Esophagus squamous epithelium (tissue), 5 donors: Measurements from ENCODE around the gene CCDC78. TPM values are rescaled to one million over a fixed set of nuclear protein-coding genes. Genes with fewer than 3 reads are reported as not detected.

Experiments used
- DNase-seq: peaks from one replicate; lab custom pipeline; 2025; lab: John Stamatoyannopoulos, UW
- H3K27ac ChIP-seq, 4 donors: fragments of 200-600 bp; sonication (generic); one replicate each; pipeline ENCODE4 v1.5.1; 2016 to 2019; ENCODE audit warnings: mild to moderate bottlenecking in 1 of 4
- H3K27me3 ChIP-seq, 4 donors: fragments of 200-600 bp; sonication (generic); 1 replicate in 3 of 4; 2 replicates in 1 of 4; pipeline versions ENCODE4 v1.5.1 to v1.6.0; 2017 to 2021; ENCODE audit warnings: antibody characterized with exemption in 1 of 4
- H3K36me3 ChIP-seq, 3 donors: fragments of 200-600 bp; sonication (generic); one replicate each; pipeline ENCODE4 v1.5.1; 2016 to 2019
- H3K4me1 ChIP-seq, 3 donors: fragments of 200-600 bp; sonication (generic); one replicate each; pipeline ENCODE4 v1.5.1; 2017 to 2019
- H3K4me3 ChIP-seq, 4 donors: fragments of 200-600 bp; sonication (generic); 1 replicate in 3 of 4; 2 replicates in 1 of 4; pipeline ENCODE4 v1.5.1; 2016 to 2019; ENCODE audit warnings: mild to moderate bottlenecking in 2 of 4, moderate library complexity in 1 of 4
- H3K9me3 ChIP-seq, 3 donors: fragments of 200-600 bp; sonication (generic); one replicate each; pipeline ENCODE4 v1.5.1; 2016 to 2019
- POLR2A ChIP-seq, 4 donors: fragments of 450-650 bp; IDR thresholded peaks; one replicate each; pipeline ENCODE4 v1.6.1; 2017; ENCODE audit warnings: antibody characterized with exemption in 4 of 4, mild to moderate bottlenecking in 4 of 4, moderate library complexity in 3 of 4
- WGBS, 2 donors: methylation state at CpG; one replicate each; pipeline ENCODE4 v1.1.5; 2018; 5-methylcytosine and 5-hydroxymethylcytosine counted together
- intact Hi-C: fragments of 100-400 bp; cut with DNase I; formaldehyde crosslinking; loops from one replicate; pipeline ENCODE4 v1.15.0; 2022
- total RNA-seq, 4 donors: library from RNA; depleted of rRNA; stranded (reverse); fragments of >200 nt; gene quantifications; one replicate each; pipeline ENCODE4 v1.1.0, GENCODE V29; 2016
- TF ChIP-seq, protein P1 (sequence below), 6 experiments: fragments of 450-650 bp in 4 of 6; fragments of 200-600 bp in 2 of 6; sonication (generic) in 2 of 6; IDR thresholded peaks; one replicate each; pipeline ENCODE4 v1.5.1; 2016 to 2019; ENCODE audit warnings: antibody characterized with exemption in 6 of 6, mild to moderate bottlenecking in 4 of 6, moderate library complexity in 4 of 6
- donor health status: DM: yes; HTN: yes; CAD: no.

CCDC78 gene
- total RNA-seq, 4 donors from 2014 or later: under 0.01 to 1.0 (median 0.47) TPM

GRCh38 chr16:680967-681745 lies 45.1 kb downstream of the CCDC78 start:
- intact Hi-C loops: no loop called here
- WGBS, 2 donors: 40 to 52% methylated on average over 2 to 18 of the region's 44 CpGs
- H3K36me3 ChIP-seq: peaks cover 11 to 31% (median 15%) of the 10 kb centered on the region in 3 donors
- H3K4me1 ChIP-seq: peaks cover 62 to 88% (median 75%) of the 10 kb centered on the region in 3 donors
- no peaks in the 10 kb centered on the region for H3K9me3 ChIP-seq
- peak overlapping the region; percentile 69 to 98 (median 88) for H3K4me3 ChIP-seq
- peaks cover 0 to 22% (median 0%) of the 10 kb centered on the region in 4 donors for H3K27me3 ChIP-seq
- no peak for TF ChIP-seq POLR2A (IDR thresholded peaks at IDR 0.05)
- TF ChIP-seq, protein P1, sequence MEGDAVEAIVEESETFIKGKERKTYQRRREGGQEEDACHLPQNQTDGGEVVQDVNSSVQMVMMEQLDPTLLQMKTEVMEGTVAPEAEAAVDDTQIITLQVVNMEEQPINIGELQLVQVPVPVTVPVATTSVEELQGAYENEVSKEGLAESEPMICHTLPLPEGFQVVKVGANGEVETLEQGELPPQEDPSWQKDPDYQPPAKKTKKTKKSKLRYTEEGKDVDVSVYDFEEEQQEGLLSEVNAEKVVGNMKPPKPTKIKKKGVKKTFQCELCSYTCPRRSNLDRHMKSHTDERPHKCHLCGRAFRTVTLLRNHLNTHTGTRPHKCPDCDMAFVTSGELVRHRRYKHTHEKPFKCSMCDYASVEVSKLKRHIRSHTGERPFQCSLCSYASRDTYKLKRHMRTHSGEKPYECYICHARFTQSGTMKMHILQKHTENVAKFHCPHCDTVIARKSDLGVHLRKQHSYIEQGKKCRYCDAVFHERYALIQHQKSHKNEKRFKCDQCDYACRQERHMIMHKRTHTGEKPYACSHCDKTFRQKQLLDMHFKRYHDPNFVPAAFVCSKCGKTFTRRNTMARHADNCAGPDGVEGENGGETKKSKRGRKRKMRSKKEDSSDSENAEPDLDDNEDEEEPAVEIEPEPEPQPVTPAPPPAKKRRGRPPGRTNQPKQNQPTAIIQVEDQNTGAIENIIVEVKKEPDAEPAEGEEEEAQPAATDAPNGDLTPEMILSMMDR (IDR thresholded peaks at IDR 0.05): no peak
- DNase-seq: no peak
- H3K27ac ChIP-seq: peak overlapping the region; percentile 90 to 97 (median 94)

GRCh38 chr16:680625-680945 lies 45.7 kb downstream of the CCDC78 start:
- H3K4me1 ChIP-seq: peaks cover 65 to 88% (median 76%) of the 10 kb centered on the region in 3 donors
- DNase-seq: no peak
- H3K4me3 ChIP-seq: peak overlapping the region; percentile 69 to 98 (median 88)
- no peak for TF ChIP-seq POLR2A (IDR thresholded peaks at IDR 0.05)
- TF ChIP-seq, protein P1 (IDR thresholded peaks at IDR 0.05): no peak
- H3K9me3 ChIP-seq: no peaks in the 10 kb centered on the region
- H3K27ac ChIP-seq: peak overlapping the region; percentile 90 to 97 (median 94)
- intact Hi-C loops: no loop called here
- WGBS, 2 donors: no CpG with 5 or more reads among the region's 38 CpGs
- H3K27me3 ChIP-seq: peaks cover 0 to 28% (median 0%) of the 10 kb centered on the region in 4 donors
- H3K36me3 ChIP-seq: peaks cover 11 to 25% (median 15%) of the 10 kb centered on the region in 3 donors

DNA sequence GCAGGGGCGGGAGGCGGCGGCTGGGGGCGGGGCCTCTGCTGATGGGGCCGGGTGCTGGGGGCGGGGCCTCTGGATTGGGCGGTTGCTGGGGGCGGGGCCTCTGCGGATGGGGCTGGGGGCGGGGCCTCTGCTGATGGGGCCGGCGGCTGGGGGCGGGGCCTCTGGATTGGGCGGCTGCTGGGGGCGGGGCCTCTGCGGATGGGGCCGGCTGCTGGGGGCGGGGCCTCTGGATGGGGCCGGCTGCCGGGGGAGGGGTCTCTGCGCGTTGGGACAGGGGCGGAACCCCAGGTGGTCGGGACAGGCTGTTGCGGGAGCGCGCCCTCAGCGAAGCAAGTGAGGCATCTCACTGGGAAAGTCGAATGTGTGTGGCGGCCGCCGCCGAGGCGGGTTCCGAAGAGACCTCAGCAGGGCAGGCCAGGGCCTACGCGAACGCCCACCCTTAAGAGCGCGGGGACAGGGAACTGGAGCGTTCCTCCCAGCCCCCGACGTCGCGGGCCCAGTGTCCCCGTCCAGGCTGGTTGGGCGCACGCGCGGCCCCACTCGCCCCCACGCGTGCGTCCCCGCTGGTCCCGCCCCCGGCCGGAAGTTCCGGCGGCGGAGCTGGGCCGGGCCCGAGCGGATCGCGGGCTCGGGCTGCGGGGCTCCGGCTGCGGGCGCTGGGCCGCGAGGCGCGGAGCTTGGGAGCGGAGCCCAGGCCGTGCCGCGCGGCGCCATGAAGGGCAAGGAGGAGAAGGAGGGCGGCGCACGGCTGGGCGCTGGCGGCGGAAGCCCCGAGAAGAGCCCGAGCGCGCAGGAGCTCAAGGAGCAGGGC lies 46.2 kb downstream of the CCDC78 start, which contains the start of gene STUB1:
TSS of gene STUB1 (plus strand) at position 597 of the 811 bp plus-strand sequence. CDS start at position 713, 116 bp downstream.
- DNase-seq: peak; percentile 67
- H3K27me3 ChIP-seq: peaks cover 0 to 33% (median 0%) of the 10 kb centered on the region in 4 donors
- H3K36me3 ChIP-seq: peaks cover 11 to 22% (median 15%) of the 10 kb centered on the region in 3 donors
- no peaks in the 10 kb centered on the region for H3K9me3 ChIP-seq
- H3K4me1 ChIP-seq: peaks cover 65 to 88% (median 73%) of the 10 kb centered on the region in 3 donors
- 0% methylated on average over 4 of the region's 91 CpGs; no CpG with 5 or more reads in 1 of the 2 donors for WGBS, 2 donors
- intact Hi-C loops: no loop called here
- TF ChIP-seq, protein P1 (IDR thresholded peaks at IDR 0.05): peak in 2 of 6 experiments; percentile 5 to 16
- TF ChIP-seq POLR2A (IDR thresholded peaks at IDR 0.05): peak in 3 of 4 donors; percentile 64 to 83 (median 82)
- H3K4me3 ChIP-seq: peak within 1 kb of the TSS; percentile 69 to 98 (median 88)
- peak within 1 kb of the TSS; percentile 90 to 97 (median 94) for H3K27ac ChIP-seq

GRCh38 chr16:678858-679813 lies 47.1 kb downstream of the CCDC78 start:
- peaks cover 0 to 33% (median 0%) of the 10 kb centered on the region in 4 donors for H3K27me3 ChIP-seq
- intact Hi-C loops: no loop called here
- peaks cover 11 to 26% (median 15%) of the 10 kb centered on the region in 3 donors for H3K36me3 ChIP-seq
- H3K4me3 ChIP-seq: peak overlapping the region; percentile 69 to 98 (median 88)
- H3K4me1 ChIP-seq: peaks cover 59 to 89% (median 70%) of the 10 kb centered on the region in 3 donors
- no peaks in the 10 kb centered on the region for H3K9me3 ChIP-seq
- TF ChIP-seq, protein P1 (IDR thresholded peaks at IDR 0.05): no peak
- no peak for TF ChIP-seq POLR2A (IDR thresholded peaks at IDR 0.05)
- no peak for DNase-seq
- peak overlapping the region; percentile 60 to 97 (median 86) for H3K27ac ChIP-seq
- 48 to 70% methylated on average over 2 to 6 of the region's 52 CpGs for WGBS, 2 donors
